NCI-H2029 (cell line): ENCODE data around the gene CD47.

Experiments
- DNase-seq: peaks from one replicate; lab custom pipeline; 2025; lab: John Stamatoyannopoulos, UW

CD47 gene

DNA sequence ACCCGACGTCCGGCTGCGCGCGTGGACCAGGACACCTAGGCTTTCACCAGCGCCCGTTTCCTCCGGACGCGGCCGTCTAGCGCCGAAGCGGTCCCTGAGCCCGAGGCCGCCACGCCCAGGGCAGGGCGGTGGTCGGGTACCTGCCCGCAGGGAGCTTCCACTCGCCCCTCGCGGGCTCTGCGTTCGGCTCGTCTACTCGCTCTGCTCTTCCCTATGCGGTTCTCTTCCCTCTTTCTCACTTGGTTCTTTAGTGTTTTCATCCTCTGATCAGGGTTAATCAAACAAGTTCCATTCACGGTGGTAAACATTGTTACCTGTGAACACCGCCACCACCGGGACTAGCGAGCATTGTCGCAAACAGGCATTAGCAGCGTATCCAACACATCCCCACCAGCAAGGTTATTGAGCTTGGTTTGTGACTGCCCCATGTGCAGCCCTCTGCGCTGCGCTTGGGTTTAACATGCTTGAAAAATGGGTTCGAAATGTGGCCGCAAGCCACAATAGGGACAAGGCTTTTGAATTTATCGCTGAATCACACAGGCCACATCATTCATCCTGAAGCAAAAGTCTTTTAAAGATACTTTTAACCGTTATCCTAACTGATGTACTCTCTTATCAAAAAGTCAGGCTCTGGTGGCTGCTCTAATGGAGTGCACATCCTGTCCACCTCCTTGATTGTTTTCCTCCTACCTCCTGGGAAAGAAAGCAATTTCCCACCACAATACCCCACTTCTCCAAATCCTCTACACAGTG lies 843 bp upstream of the CD47 start:
- no peak for DNase-seq

DNA sequence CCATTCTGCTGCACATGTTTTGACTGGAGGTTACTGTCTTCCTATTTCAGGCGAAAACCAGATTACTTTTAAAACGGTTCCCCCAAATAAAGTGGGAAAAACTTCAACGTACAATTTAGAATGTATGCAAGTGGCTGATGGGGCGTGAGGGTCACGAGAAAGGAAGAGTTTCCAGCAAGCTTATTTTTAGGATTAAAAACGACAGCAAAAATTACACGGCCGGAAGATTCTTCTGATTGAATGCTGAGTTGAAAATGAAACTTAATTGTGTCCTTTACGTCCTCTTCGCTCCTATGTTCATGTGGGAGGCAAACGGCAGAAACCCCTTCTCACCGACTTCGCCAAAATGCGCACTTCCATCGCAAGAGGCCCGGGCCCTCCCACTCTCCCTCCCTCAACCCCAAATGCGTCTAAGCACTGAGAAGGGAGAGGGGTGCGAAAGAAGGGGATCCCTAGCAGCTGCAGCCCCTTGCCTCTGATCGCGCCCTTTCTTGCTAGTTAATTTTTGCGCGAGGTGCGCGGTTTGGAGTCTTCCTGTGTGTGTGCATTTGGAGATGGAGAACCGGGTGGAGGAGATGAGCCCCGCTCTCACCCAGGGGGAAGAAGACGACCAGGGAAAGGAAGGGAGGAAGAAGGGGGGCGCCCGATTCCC lies 656 bp downstream of the CD47 start:
- DNase-seq = peak; percentile 35

DNA sequence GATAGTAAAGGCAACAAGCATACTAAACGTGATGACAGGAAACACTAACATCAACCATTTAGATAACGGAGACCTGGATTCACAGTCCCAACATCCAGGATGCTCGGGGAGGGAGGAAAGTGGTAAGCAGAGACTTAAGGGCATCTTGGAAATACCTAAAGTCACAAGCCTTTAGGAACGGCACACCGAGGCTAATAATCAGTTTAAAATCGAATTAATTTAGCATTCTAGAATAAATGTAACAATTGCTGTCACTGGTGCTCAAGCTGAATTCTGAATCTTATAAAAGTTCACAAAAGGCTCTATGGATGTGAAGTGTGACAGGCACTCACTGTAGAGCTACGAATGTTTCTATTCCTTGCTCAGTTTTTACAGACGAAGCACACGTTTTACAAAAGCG lies 1.3 kb downstream of the CD47 start:
- DNase-seq = no peak

DNA sequence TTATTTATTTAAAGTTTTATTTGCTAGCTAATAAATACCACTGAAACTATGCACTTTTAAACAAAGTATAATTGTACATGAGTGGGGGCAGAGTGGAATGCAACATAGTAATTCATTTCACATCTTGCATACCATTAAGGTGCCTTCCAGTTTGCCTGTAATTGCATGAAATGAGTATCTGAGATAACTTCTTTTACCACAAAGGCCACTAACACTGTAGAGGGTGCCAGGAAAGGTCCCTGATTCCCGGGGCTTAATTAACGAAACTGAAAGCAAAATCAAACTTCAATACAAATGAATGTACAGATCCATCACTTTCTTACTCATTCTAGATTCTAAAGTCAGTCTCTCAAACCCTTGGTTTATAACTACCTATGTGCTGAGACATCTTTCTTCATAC lies 2.1 kb downstream of the CD47 start:
- peak; percentile 9 for DNase-seq

DNA sequence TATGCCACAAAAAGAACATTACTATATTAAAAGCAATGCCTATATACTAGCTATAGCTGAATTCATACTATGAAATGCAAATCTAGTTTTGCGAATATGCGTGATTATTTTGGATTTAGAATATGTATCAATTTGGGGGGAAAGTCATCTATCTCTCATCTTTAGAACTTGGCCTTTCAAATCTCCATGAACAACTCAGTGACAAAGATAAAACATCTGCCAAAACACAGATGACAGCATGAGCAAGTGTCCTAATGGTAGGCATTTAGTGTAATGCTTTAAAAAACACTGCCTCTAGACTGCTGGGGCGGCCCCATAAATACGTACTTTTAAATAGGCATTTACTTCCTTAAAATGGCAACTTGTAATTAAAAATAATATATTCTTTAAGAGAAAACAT lies 2.7 kb downstream of the CD47 start:
- no peak for DNase-seq

DNA sequence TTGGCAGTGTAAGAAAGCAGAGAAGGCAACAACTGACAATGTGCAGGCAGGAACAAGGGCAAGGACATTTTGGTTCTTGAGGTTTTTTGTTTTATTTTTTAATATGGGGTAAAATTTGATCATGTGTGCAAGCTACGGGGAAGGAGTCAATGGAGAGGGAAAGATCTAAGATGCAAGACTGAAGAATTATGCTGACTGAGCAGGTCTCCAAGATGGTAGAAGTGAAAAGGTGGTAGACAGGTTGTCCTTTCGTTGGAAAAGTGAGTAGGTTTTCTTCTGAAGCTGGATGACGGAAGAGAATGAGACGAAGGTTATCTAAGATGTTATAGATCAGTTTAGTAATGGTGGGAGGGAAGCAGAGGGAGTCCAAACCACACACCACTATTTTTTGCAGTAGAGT lies 4.2 kb downstream of the CD47 start:
- DNase-seq = no peak

DNA sequence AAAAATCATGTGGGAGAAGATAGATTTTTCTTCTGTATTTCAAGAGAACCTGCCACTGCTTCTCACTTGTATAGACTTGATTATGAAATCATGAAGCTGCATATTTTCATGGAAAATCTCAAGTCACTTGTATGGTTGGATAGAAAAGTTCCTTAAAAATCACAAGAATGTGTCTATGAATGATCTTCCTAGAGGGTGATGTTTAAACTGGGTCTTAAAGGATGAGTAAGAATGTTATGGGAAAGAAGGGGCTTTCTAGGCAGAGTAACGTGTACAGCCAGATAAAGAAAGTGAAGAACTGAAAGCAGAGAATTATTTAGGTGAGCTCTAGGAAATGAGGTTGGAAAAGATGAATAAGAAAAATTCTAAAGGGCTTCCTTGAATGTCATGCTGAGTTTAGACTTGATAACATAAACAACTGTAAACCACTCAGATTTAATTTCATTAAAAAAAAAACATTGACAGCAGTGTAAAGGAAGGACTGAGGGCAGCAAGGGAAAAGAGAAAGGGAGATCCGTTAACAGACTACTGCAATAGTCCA lies 5.0 kb downstream of the CD47 start:
- no peak for DNase-seq

DNA sequence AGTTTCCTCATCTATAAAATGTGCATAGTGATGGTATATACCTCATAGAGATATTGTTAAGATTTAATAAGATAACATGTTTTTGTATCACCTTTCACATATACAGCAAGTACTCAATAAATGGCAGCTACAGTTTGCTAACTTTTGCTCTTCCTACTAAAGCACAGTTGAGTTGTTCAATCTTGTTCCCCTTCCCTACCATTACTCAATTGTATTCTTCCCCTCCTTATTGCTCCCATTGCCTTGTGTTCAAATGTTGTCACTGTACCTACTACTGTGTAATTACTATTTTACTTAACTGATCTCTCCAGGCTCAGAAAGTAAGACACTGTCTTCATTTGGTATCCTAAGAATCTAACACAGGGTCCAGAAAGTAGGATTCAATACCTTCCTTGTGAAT lies 5.5 kb downstream of the CD47 start:
- DNase-seq = no peak

DNA sequence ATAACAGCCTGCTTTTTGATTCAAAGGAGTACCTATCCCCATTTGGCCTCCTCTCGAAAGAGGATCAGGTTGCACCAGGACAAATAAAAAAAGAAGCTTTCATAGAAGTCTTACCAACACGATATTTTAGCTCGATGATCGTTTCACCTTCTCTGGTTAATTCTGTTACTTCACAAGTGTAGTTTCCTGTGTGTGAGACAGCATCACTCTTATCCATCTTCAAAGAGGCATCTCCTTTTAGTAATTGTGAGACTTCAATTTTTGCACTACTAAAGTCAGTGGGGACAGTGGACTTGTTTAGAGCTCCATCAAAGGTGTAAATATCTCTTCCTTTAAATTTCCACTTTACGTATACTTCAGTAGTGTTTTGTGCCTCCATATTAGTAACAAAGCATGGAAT lies 11.0 kb downstream of the CD47 start:
- DNase-seq = no peak

DNA sequence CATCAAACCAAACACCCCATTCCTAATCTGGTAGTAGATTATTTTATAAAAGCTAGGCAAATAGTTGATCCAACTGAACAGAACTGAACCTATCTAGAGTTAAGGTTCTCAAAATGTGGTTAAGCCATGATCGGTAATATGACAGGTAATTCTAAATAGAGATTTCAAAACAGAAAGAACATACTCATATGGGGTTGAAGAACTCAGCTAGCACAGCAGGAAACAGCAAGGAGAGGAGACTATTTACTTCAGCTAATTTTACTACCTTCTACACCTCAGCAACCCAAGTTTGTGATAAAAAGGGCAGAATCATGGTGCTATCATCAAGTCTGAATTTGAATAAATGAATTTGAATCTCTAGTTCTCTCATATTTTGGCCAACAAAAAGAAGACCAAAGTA lies 11.8 kb downstream of the CD47 start:
- DNase-seq = no peak

DNA sequence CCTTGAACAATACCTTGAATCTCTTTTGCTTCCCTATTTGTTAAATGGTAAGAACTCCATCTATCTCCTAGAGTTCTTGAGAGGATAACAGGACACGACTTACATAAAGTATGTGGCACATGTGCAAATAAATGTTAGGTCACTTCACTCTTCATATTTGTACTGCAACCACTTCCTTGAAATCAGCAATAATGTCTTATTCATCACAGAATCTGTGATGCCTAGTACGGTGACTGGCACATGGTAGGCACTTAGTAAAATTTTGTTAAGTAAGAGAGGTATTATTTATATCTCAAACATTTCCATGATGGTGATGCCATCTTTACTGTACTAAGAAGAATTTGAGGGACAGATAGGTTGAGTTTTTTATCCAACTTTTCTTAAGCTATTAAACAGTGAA lies 14.3 kb downstream of the CD47 start:
- no peak for DNase-seq

DNA sequence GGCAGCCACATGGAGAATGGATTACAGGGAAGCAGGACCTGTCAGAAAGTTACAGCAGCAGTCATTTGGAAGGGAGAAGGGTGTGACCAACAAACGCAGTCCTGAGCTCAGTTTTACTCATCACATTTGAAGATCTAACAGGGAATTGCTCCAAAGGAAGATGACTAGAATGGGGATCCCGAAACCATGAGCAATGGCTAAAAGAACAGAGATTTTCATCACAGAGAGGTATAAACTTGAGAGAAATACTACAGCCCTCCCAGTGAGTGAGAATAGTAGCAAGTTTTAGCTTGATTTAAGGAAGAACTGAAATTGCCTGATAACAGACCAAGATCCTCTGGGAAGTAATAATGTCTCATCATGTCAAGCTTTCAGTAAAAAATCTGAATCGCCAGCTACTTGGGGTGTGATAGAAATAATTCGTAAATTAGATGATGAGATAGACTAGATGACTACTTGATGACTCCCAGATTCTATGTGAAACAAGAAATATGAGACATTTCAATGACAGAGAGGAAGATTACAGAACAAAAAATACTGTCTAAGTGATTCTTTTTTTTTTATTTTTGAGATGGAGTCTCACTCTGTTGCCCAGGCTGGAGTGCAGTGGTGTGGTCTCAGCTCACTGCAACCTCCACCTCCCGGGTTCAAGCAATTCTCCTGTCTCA lies 16.9 kb downstream of the CD47 start:
- no peak for DNase-seq

DNA sequence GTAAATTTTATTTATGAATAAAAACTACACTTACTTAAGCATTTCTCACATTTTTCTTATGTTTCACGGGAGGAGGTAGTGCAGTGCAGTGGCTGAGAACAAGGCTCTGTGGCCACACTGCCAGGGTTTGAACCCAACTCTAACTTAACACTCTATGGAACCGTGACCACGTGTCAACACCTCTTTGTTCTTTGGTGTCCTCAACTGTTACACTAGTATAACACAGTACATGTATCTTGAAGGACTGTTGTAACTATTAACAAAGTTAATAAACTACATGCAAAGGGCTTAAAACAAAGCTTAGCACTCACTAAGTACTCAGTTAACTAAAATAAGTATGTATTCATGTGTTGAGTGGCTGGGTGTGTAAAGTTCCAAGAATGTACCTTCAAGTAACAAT lies 19.5 kb downstream of the CD47 start:
- DNase-seq = no peak

DNA sequence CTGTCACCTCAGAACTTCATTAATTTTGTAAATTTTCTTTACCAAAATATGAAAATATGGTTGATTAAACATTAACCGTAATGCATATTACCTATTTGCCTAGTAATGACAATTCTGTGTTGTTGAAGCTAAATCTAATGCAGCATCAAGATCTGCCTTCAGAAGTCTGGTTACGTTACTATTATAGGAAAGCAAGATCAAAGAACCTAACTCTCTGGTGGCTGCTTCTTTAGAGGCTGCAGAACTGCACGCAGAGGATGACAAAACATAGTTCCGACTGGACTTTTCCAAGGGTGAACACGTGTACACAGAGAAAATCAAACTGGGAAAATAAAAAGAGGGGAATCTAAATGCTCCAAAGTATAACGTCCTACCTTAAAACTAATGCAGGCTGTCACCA lies 20.5 kb downstream of the CD47 start:
- DNase-seq = no peak

DNA sequence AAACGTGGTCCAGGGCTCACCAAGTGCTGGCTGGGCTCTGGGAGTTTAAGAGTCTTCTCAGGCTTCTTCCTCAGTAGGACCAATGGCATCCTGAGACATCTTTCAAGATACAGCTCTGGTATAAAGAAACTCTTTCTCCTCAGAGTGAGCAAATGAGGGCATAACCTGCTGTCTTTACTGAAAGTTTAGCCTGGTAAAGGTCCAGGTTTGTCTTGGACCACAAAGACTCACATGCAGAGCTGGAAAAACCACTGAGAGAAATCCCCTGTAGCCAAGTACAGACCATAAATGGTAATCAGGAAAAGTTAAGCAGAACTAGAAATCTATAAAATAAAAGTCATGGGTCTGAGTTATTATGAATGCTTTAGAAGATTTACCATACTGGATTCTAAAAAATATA lies 23.1 kb downstream of the CD47 start:
- no peak for DNase-seq

DNA sequence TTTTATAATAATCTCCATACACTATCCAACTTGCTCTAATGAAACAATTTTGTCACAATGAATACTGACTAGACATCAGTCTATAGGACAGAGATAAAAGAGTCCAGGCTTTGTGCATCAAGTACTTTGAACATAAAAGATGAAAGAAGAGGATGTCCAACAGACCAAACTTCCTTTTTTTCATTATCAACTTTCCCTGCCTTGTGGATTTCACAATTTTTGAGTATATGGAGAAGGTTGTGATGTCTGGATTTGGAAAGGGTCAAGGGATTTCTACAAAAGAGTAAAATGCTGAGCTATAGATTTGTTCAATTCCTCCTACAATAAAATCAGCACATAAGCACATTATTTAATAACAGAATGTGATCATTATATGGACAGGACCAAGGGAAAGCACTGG lies 25.7 kb downstream of the CD47 start:
- DNase-seq = no peak

DNA sequence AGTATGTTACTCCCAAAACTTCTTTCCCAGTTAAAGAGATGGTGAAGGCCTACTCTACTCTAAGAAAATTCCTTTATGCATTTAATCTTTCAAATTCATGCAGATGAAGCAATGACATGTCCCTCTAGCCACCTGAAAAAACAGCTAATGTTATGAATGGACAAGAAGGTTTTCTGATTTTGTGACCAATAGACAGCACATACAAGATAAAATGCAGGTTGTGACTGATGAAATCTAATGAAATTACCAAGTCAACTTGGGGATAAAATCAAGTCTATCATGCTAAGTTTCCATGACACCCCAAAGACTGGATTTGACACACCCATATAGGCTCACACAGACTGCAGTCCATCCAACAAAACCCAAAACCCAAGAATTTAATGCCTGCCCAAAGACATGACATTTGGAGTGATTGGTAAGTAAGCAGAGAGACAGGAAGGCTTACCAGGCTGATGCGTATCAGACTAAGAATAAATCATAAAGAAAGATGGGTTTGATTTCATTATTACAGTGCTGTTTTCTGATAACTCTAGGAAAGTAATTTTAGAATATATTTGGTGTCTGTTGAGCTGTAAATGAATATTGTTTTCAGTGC lies 26.4 kb downstream of the CD47 start:
- DNase-seq = no peak

DNA sequence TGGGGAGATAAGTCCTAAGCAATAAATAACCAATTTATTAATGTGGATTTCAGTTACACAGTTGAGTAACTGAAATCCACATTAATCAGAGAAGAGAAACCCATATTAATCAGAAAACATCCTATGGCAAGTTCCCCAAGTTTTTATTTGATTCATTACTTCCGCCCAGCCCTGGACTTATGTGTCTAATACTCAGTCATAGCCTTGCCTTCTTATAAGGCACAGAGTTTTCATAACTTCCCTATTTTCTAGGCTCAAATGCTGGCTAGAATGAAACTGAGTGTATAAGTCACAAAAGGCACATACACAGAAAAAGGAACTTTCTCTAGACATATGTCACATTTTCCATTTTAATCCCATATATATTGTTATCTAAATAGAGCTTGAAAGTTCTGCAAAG lies 28.8 kb downstream of the CD47 start:
- DNase-seq = no peak

DNA sequence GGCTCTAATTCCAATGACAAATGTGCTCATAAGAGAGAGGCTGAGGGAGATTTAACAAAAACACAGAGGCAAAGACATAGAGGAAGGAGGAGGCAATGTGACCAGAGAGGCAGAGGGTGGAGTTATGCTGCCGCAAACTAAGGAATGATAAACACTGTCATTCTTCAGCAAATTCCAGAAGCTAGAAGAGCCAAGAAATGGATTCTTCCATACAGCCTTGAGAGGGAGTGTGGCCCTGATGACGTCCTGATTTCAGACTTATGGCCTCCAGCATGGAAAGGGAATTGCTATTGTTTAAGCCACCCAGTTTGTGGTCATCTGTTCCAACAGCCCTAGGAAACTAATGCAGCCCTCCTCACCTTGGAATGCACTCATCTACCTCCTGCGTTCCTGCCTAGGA lies 30.5 kb downstream of the CD47 start:
- no peak for DNase-seq

DNA sequence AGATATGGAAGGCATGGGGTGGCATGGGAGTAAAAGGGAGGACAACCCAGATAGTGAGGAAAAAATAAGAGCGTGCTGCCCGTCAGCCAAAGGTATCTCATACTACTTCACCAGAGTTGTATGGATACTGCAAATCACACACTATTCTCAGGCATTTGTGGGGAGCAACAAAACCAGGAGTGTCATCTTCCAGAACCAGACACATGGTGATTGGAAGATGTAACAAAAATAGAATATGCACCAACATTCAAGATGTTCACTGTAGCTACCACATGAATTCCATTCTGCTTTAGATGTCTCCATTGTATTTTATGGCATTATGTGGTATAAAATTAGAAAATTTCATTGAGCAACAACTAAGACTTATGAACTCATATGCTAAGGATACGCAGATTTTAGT lies 34.9 kb downstream of the CD47 start:
- DNase-seq = no peak

DNA sequence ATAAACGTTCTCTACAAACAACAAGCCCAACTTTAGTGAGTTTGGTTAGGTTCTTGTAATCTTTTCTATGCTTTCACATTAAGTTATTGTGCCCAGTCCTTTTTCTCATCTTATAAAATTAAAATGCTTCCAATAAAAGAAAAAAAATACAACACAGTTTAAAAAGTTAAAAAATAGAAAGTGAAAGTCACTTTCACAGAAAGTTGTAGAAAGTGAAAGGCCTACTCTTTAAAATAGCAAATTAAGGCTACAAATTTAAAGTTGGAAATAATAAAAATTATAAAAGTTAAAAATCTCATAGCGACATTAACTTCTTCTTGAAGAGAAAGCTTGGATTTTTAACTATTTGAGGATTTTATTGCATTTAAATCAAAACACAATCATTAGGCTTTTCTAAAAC lies 35.9 kb downstream of the CD47 start:
- DNase-seq = no peak

DNA sequence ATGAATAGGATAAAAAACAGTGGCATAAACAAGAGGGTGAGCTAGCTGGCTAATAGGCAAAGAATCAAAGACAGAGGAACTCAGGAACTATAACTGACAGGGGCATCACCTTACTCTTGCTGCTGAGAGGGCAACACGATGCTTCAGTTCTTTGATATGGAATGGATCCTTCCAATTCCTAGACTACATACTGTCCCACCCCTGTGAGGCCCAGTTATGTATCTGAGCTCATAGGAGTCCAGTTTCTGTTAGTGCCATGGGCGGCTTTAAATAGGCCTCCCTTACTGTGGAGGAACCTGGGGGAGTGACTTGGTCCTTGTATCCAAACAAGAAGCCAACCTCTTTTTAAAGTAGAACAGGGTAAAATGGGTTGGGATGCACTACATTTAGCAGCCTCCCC lies 37.3 kb downstream of the CD47 start:
- DNase-seq = no peak

DNA sequence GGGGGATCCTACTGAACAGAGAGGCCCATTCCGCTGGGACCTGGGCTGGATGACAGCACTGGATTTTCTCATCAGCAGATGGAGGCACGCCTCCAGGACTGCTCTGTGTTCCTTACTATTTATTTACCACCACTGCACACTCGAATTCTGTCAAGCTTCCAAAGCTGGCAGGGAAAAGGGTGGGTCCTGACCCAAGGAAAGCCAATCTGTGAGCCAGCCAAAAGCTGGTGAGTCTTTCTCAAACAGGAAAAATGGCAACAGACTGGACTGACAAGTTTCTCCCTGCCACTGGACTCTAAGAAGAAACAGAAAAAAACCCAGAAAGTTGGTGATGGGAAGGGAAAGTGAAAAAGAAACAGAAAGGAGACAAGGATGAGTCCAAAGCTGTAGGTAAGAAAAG lies 37.8 kb downstream of the CD47 start:
- peak; percentile 3 for DNase-seq
